GM21423 (cell line): ENCODE results near the gene COL2A1.
"Not testable (repeated sequence)": the region's sequence is repeated elsewhere in the genome, so short reads cannot be mapped to it uniquely, and the experiment has no call there.

ENCODE experiments used
- ATAC-seq: cut with Tn5 transposase; IDR thresholded peaks from one replicate; pipeline ENCODE4 v1.9.1; 2021; ENCODE audit warnings: mild to moderate bottlenecking, moderate library complexity; ENCODE audit not compliant: unreplicated experiment

Gene COL2A1

DNA sequence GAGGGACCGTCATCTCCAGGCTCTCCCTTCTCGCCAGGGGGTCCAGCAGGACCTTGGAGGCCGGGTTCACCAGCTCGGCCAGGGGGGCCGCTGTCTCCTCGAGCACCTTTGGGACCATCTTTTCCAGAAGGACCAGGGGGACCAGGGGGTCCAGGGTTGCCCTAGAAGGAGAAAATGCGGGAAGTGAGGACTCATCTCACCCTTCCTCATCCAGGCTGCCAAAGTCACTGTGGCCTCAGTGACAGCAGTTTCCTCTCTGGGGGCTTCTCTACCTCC lies 25.7 kb downstream of the COL2A1 start:
- no peak for ATAC-seq

- ATAC-seq = no peak
Observed at GRCh38 chr12:47977772-47978597, 26.3 kb downstream of the COL2A1 start.

- no peak for ATAC-seq
Observed at GRCh38 chr12:47977046-47977771, 27.1 kb downstream of the COL2A1 start.

GRCh38 chr12:47975816-47976215 lies 28.5 kb downstream of the COL2A1 start:
- no peak for ATAC-seq

DNA sequence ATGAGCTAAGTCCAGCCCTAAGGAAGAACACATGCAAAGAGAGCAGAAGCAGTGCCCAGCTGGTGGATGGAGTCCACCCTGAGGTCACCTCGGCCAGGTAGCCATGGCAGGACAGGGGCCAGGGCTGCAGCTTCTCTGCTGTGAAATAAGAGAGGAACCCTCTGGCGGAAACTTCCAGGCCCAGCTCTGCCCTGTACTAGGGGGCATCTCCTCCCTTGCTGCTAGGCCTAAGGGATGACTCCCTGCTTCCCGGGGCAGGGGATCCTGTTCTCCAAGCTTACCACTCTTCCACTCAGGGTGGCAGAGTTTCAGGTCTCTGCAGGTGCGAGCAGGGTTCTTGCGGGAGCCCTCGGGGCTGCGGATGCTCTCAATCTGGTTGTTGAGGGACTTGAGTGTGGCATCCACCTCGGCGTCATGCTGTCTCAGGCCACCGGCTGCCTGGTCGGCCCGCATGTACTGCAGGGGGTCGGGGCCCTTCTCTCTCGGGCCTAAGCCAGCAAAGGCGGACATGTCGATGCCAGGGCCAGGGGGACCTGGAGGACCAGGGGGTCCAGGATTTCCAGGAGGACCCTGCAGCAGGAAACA lies 29.1 kb downstream of the COL2A1 start:
- ATAC-seq = no peak

- no peak for ATAC-seq
Observed at GRCh38 chr12:47973870-47974269, 30.4 kb downstream of the COL2A1 start.

DNA sequence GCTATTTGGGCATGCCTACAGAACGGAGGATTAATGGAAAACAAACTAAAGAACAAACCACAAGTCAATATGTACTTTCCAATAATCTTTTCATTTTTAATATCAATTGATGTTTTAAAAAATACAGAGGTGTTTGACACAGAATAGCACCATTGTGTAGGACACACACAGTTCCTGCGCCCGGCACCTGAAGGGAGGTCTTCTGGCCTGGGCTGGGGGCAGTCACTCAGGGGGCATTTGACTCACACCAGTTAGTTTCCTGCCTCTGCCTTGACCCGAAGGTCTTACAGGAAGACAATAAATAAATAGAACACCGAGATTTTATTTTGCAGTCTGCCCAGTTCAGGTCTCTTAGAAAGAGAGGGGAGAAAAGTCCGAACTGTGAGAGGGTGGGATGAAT lies 31.4 kb downstream of the COL2A1 start:
- no peak for ATAC-seq

DNA sequence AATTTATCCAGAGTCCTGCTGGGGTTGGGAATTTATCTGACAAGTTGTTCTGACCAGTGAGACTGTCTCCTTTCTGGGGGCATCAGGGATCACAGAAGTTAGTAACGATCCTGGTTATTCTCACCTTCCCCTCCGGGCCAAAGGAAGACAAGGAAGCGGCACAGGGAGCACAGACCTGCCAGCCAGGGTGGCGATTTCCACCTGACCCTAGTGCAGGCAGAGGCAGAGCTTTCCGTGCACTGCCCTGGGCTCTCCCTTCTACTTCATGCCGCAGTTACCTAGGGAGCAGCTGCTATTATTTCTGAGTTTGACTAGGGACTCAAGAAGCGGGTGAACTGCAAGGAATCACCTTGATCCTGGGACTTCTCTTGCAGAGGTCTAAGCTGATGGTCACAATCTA lies 33.4 kb downstream of the COL2A1 start:
- ATAC-seq = no peak

DNA sequence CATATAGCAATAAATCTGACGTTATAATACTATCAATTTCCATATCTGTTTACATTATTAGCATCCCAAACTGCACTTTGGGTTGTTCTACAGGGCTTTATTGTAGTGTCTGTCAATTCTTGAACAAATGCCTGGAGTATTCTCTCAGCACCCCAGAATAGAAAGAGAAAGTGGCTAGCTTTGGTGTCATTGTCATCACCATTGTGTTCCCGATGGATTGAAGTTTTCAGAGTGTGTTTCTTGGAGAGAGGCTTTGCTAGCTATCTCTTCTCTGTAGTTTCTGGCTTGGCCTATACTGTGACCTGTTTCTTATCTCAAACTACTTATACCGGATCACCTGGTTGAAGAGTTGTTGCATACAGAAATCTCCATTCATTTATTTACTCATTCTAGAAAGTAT lies 34.4 kb downstream of the COL2A1 start:
- ATAC-seq = no peak

DNA sequence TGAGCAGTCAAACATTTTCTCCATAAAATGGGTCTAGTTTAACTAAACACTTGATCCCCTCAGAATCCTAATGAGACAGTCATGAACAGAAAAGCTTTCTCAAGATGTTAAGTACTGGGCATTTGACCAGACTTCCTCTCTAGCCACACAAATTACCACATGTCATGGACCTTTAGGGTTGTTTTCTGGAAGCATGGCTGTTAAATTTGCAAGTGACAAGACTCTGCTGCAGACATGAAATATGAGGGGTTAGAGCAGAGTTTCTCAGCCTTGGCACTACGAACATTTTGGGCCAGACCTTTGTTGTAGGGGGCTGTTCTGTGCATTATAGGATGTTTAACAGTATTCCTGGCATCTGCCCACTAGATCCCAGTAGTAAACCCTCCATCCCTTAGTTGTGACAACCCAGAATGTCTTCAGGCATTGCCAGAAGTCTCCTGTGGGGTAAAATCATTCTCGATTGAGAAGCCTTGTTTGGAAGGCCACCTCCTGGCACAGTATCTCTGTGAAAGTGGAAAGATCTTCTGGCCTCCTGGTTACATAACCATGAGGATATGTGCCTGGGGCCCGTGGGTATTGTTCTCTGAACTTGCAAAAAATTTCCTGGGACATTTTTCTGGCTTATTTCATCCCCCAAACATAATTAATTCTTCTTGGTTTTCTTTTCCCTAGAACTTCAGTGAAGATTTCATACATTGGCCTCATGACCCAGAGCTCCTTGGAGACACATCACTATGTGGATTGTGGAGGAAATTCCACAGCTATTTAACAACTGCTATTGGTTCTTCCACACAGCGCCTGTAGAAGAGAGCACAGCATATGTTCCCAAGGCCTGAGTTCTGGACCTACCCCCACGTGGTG lies 36.6 kb downstream of the COL2A1 start:
- no peak for ATAC-seq

DNA sequence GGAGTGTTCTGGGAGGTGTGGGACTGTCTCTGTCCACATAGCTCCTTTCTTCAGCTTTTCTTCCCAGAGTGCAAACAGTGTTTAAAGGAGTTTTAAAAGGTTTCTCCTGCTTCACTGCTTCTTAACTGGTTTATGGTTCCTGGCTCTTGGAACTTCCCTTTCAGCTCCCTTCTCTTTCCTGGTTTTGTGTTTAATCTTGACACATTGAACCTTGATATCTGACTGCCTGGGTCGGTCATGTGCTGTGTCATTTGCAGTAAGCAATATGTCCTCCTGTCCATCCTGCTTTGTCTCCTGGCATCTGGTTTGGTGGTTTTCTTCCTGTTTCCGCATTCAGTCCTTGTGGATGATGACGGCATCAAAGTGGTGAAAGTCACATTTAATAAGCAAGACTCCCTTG lies 38.7 kb downstream of the COL2A1 start:
- no peak for ATAC-seq

- ATAC-seq = no peak
Observed at GRCh38 chr12:47964106-47964728, 40.1 kb downstream of the COL2A1 start.

GRCh38 chr12:47963340-47964040 lies 40.8 kb downstream of the COL2A1 start, which contains the start of gene TMEM106C:
Gene TMEM106C, plus strand, starts transcription at chr12:47963596. Its CDS starts 641 bp downstream, at chr12:47964237.
- ATAC-seq = peak; percentile 97

DNA sequence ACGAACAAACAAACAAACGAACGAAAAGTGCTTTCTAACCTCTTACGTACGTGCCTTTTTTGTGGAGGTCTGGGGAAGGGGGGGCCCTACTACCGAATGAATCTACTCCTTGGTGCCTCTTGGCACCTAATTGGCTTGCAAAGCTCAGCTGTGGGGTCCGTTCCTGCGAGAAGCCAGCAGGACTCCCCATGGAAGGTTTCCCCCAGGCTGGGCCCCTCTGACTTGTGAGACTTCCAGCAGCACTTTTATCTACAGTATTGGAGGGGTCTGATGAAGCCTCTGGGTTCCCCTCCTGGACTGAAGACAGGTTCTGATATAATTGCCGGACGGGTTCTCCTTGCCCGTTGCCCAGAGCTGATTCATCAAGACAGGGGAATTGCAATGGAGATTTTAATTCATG lies 42.1 kb downstream of the COL2A1 start:
- ATAC-seq = no peak

GRCh38 chr12:47957671-47958070 lies 46.6 kb downstream of the COL2A1 start:
- ATAC-seq = not testable (repeated sequence)

- ATAC-seq = no peak
Observed at GRCh38 chr12:47955059-47955458, 49.2 kb downstream of the COL2A1 start.

GRCh38 chr12:47954467-47955045 lies 49.7 kb downstream of the COL2A1 start:
- ATAC-seq = no peak

- no peak for ATAC-seq
Observed at GRCh38 chr12:47954058-47954457, 50.2 kb downstream of the COL2A1 start.

DNA sequence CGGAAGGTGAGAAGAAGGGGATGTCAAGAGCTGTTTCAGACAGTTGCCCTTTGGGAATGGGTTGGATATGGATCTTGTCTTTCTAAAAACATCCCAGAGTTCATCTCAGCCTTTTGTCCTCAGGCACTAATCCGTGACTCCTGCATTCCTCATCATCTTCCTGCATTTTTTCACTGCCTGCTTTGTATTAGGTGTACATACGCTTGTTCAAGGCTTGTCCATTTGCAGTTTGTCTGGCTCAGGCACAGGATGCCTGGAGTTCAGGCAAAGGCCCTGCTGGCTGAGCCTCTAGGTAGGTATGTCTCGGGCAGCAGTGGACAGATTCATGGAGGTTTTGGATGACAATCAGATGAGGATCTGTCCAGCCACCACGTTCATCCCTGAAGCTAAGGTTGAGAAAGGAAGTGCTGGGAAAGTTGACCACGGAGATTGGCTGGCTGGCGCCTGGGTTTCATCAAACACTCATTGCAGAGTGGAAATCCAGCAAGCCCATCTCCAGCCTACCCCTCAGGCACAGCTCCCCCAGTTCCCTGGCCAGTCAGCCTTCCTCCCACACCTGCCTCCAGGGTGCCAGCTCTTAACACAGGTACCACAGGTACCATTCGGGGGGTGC lies 53.3 kb downstream of the COL2A1 start:
- no peak for ATAC-seq
